ENCODE data around the gene SEC14L1.
"Not testable (repeated sequence)": the region's sequence is repeated elsewhere in the genome, so short reads cannot be mapped to it uniquely, and the experiment has no call there.

The SEC14L1 gene

DNA sequence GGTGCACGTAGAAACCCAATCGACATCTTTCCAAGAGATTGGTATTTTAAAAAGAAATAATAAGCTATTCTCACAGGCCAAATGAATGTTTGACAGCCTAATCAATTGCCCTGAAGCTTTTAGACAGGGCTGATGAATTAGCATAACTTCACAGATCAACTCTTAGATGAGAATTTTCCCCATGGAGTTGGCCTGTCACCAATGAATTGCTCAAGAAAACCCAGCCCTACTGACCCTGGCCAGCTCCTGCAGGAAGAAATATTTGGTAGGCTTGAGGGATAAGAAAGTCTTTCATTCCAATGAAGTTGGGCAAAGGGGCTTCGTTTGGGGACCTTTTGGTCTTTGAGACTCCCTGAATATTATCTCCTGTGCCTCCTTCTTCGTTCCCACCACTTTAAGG is 23.4 kb upstream of the SEC14L1 start:
- DNase-seq, result no peak

DNA sequence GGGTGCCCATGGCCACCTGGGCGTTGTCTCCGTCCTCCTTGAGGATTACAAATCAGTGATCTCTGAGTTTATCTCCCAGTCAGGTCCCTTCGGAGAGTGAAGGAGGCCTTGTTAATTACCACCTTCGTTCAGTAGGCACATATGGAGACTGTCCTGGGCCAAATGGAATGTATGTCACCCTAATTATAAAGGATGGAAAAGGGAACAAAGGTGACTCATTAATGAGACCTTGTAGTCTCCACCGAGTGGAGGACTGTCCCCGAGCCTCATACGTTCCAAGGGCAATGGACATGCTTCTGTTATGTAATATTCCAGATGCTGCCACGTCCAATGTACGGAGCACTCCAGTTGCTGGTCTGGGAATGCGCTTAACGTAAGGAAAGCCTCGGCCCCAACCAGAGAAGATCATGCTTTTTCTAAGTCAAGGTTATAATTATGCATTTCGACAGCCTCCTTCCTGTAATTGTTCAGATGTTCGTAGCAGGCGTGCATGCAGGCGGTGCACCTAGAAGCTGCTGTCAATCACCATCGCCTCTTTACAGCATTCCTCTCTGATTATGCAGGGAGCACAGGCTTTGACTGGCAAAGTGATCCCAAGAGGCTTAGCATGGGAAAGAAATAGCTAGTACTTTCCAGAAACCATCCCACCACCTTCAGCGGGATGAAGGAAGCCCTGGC is 22.4 kb upstream of the SEC14L1 start:
- DNase-seq, result no peak

GRCh38 chr17:77119668-77120301 is 21.0 kb upstream of the SEC14L1 start:
- DNase-seq, result no peak

GRCh38 chr17:77120868-77121267 is 19.9 kb upstream of the SEC14L1 start:
- peak; percentile 49 for DNase-seq

GRCh38 chr17:77124192-77124889 is 16.4 kb upstream of the SEC14L1 start:
- DNase-seq, result no peak

DNA sequence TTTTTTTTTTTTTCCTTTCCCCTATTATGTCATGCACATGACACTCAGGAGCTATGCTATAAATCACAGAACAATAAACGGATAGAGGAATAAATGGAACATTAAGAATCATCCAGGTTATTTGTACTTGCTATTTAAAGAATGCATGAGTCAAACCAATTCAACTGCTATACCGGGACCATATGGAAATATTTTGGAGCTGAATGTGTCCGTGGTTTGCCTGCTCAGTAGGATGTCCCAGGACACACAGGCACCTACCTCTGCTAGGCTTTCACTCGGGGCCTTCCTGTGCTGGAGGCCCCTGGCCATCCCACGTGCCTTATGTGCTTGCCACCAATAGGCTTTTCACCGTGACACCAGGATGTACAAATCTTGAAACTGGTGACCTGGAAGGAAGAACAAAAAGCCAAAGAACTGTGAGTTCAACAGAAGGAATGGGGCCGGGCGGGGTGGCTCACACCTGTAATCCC is 15.3 kb upstream of the SEC14L1 start:
- no peak for DNase-seq

- no peak for DNase-seq
Measured at GRCh38 chr17:77126519-77126918, 14.2 kb upstream of the SEC14L1 start.

DNA sequence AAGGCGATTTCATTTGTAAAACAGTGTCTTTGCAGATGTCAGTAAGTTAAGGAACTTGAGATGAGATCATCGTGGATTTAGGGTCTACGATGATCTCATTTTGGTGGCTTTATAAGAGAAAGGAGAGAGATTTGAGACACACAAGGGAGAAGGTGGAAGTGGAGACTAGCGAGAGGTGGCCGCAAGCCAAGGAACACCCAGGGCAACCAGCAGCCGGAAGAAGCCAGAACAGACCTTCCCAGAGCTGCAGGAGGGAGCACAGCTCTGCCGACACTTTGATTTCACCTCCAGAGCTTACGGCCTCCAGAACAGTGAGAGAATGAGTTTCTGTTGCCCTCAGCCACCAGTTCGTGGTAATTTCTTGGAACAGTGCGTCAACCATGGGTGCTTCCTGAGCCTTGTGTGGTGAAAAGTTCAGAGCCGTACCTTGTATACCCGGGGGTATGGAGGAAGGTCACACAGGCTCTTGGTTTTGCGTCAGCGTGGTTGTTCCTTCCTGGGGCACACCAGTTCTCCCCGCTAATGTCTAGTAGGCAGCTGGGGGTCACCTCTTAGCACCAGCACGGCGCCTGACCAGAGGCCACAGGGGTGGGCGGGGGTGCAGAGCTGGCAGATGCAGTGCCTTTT is 12.9 kb upstream of the SEC14L1 start:
- DNase-seq, result no peak

DNA sequence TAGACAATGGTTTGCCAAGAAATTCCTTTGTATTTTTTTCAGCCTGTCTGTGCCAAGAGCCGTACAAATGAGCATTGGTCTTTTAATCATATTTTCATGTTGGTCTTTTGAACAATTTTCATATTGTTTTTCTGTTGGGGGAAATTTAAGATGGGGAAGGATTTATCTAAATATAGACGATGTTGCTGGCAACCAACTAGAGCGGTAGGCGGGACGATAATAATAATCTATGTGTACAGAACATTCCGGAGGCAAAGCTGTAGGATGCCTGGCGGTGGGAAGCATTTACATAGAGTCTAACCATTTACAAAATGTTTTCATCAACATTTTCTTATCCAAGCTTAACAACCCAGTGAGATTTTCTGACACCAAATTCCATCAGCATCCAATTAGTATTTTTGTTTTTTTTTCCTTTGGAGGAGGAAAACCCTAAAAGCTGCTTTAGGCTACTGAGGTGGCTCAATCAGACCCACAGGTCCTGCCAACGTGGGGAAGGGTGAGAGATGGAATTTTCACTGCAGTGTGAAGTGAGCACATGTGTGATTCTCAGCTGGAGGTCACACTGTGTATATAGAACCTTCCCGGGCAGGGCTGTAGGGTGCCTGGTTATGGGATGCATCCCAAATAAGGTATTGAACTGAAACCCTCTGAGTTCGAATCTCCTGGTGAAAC is 11.7 kb upstream of the SEC14L1 start:
- no peak for DNase-seq

GRCh38 chr17:77129568-77130301 is 11.0 kb upstream of the SEC14L1 start:
- DNase-seq, result no peak

GRCh38 chr17:77130525-77130924 is 10.2 kb upstream of the SEC14L1 start:
- DNase-seq, result no peak

GRCh38 chr17:77131904-77132303 is 8.9 kb upstream of the SEC14L1 start:
- peak; percentile 63 for DNase-seq

DNA sequence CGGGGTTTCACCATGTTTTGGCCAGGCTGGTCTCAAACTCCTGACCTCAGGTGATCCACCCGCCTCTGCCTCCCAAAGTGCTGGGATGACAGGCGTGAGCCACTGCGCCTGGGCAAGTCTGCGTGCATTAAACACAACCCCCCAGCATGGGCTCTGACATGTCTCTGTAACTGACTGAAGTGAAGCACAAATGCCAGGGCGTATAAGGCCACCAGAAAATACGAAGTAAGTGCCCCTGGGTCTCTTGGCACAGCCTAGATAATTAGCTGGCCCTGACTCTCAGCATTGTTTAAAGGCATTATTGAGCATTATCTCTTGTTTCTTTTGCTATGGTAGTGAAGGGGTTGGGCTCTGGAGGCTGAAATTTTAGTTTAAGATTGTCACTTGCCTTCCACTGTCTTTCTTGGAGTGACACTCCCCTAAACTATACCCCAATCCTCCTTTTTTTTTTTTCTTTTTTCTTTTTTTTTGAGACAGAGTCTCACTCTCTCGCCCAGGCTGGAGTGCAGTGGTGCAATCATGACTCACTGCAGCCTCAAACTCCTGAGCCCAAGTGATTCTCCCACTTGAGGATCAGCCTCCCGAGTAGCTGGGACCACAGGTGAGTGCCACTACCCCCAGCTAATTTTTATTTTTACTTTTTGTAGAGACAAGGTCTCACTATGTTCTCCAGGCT is 8.2 kb upstream of the SEC14L1 start:
- no peak for DNase-seq

DNA sequence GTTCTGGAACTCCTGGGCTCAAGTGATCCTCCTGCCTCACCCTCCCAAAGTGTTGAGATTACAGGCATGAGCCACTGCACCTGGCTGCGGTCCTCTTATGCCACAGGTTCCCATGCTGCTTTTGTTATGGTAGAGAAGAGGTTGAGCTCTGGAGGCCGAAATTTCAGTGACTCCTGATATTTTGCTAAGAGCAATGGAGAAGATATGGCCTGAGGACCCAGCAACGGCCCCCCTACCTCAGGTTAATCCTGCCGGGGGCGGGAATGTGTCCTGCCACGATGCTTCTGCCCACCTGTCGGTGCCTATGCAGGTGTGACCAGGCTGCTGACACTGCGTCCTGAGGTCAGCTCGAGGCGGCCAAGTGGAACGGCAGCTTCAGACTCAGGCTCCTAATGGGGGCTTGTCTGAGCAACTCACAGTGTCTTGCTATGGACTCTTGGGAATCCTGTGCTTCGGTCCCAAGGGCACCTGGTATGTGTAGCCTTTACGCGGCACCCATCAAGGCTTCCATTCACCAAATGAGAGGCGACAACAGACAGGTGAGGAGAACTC is 7.6 kb upstream of the SEC14L1 start:
- DNase-seq, result no peak

GRCh38 chr17:77136420-77136767 is 4.4 kb upstream of the SEC14L1 start:
- no peak for DNase-seq

DNA sequence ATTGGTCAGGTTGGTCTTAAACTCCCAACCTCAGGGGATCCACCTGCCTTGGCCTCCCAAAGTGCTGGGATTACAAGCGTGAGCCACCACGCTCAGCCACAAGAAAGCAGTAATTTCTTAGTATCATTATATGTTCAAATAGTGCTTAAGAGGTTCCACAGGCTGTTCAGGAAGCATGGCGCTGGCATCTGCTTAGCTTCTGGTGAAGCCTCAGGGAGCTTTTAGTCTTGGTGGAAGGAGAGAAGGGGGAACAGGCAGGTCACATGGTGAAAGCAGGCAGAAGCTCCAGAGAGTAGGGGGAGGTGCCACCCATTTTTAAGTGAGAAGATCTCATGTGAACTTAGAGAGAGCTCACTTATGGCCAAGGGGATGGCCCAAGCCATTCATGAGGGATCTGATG is 3.7 kb upstream of the SEC14L1 start:
- no peak for DNase-seq

DNA sequence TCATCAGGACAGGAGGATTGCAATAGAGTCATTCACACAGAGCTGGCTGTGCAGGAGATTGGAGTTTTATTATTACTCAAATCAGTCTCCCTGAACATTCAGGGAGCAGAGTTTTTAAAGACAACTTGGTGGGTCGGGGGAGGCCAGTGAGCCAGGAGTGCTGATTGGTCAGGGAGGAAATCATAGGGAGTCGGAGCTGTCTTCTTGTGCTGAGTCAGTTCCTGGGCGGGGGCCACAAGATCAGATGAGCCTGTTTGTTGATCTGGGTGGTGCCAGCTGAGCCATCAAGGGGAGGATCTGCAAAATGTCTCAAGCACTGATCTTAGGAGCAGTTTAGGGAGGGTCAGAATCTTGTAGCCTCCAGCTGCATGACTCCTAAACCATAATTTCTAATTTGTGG is 2.9 kb upstream of the SEC14L1 start:
- DNase-seq, result not testable (repeated sequence)

DNA sequence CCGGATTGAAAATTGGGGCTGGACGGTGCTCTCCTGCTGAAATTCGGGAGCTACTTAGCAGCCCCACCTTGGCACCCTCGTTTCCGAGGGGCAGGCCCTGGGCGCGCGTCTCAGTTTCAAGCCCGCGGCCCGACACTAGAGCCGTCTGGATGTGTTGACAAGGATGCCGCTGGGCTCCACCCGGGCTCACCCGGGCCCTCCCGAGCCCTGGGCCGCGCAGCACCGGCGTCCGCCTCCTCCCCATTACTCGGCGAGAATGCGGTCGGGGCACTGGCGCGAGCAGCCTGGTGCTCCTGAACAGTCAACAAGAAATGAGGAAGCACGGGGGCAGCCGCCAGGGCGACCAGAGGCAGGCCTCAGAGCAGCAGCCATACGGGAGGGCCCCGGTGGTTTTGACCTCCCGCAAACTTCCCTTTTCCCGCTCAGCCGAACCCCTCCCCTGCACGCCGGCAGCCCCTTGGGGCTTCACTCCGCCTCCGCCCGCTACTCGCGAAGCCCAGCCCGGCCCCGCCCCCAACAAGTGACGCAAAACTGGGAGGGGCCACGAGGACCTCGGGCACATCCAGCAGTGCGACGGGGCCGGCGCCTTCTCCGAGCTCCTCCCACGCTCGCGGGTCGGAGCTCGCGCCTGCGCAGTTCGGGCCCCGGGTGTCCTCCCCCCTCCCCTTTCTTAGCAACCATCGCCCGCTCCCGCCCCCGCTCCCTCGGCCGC is 447 bp upstream of the SEC14L1 start:
- peak; percentile 96 for DNase-seq

GRCh38 chr17:77141846-77142449 is 1.2 kb downstream of the SEC14L1 start:
- no peak for DNase-seq

GRCh38 chr17:77142689-77143088 is 1.9 kb downstream of the SEC14L1 start:
- no peak for DNase-seq

All from NCI-H446 treated with DMSO at 0.1 percent for 48 hours (cell line).